ENCODE results near the gene CLOCK. TPM values are rescaled to one million over a fixed set of nuclear protein-coding genes. Genes with fewer than 3 reads are reported as not detected.

Gene CLOCK
- total RNA-seq, 1 donor from 2014 or later = 26.1 TPM

- no peak for DNase-seq (ENCODE audit: low spot score)
- peaks cover 9% of the 10 kb centered on the region for H3K36me3 Mint-ChIP-seq (ENCODE audit: low read depth)
Measured at GRCh38 chr4:55444827-55445226, 101.9 kb downstream of the CLOCK start.

GRCh38 chr4:55442541-55442940 is 104.2 kb downstream of the CLOCK start:
- H3K4me1 Mint-ChIP-seq (ENCODE audit: low read depth) = peaks cover 21% of the 10 kb centered on the region
- peaks cover 15% of the 10 kb centered on the region for H3K36me3 Mint-ChIP-seq (ENCODE audit: low read depth)
- no peak for DNase-seq (ENCODE audit: low spot score)
- H3K9me3 Mint-ChIP-seq (ENCODE audit: low read depth) = no peaks in the 10 kb centered on the region
- H3K27ac Mint-ChIP-seq (ENCODE audit: unreplicated experiment) = peak overlapping the region; percentile 24
- no peak overlapping the region for H3K4me3 Mint-ChIP-seq (ENCODE audit: unreplicated experiment)
- no peaks in the 10 kb centered on the region for H3K27me3 Mint-ChIP-seq (ENCODE audit: low read depth)
- TF ChIP-seq CTCF (IDR thresholded peaks at IDR 0.05) = no peak

More at GRCh38 chr4:55444827-55445226, 101.9 kb downstream of the CLOCK start:
- Mint-ChIP-seq H3K9me3 (ENCODE audit: low read depth) (no peaks in the 10 kb centered on the region), H3K27me3 (ENCODE audit: low read depth) (no peaks in the 10 kb centered on the region), H3K4me3 (ENCODE audit: unreplicated experiment) (no peak overlapping the region), H3K4me1 (ENCODE audit: low read depth) (peaks cover 28% of the 10 kb centered on the region), H3K27ac (ENCODE audit: unreplicated experiment) (peak overlapping the region; percentile 12)
- peak; percentile 73 for TF ChIP-seq CTCF (IDR thresholded peaks at IDR 0.05)

GRCh38 chr4:55440786-55441185 is 105.9 kb downstream of the CLOCK start:
- no peak for TF ChIP-seq CTCF (IDR thresholded peaks at IDR 0.05)
- H3K36me3 Mint-ChIP-seq (ENCODE audit: low read depth) = peaks cover 15% of the 10 kb centered on the region
- H3K9me3 Mint-ChIP-seq (ENCODE audit: low read depth) = no peaks in the 10 kb centered on the region

GRCh38 chr4:55439023-55439422 is 107.7 kb downstream of the CLOCK start:
- Mint-ChIP-seq H3K27ac (ENCODE audit: unreplicated experiment) (no peak overlapping the region), H3K9me3 (ENCODE audit: low read depth) (no peaks in the 10 kb centered on the region), H3K4me1 (ENCODE audit: low read depth) (peaks cover 18% of the 10 kb centered on the region), H3K4me3 (ENCODE audit: unreplicated experiment) (no peak overlapping the region), H3K27me3 (ENCODE audit: low read depth) (no peaks in the 10 kb centered on the region), H3K36me3 (ENCODE audit: low read depth) (peaks cover 17% of the 10 kb centered on the region)
- no peak for TF ChIP-seq CTCF (IDR thresholded peaks at IDR 0.05)
- DNase-seq (ENCODE audit: low spot score) = no peak

More at GRCh38 chr4:55440786-55441185, 105.9 kb downstream of the CLOCK start:
- Mint-ChIP-seq H3K27ac (ENCODE audit: unreplicated experiment) (peak overlapping the region; percentile 39), H3K4me1 (ENCODE audit: low read depth) (peaks cover 11% of the 10 kb centered on the region), H3K27me3 (ENCODE audit: low read depth) (no peaks in the 10 kb centered on the region), H3K4me3 (ENCODE audit: unreplicated experiment) (no peak overlapping the region)
- DNase-seq (ENCODE audit: low spot score) = no peak

- Mint-ChIP-seq H3K36me3 (ENCODE audit: low read depth) (peaks cover 17% of the 10 kb centered on the region), H3K27ac (ENCODE audit: unreplicated experiment) (peak overlapping the region; percentile 11)
Measured at GRCh38 chr4:55438314-55438713, 108.4 kb downstream of the CLOCK start.

More at GRCh38 chr4:55438314-55438713, 108.4 kb downstream of the CLOCK start:
- no peaks in the 10 kb centered on the region for H3K27me3 Mint-ChIP-seq (ENCODE audit: low read depth)
- no peak overlapping the region for H3K4me3 Mint-ChIP-seq (ENCODE audit: unreplicated experiment)
- peaks cover 18% of the 10 kb centered on the region for H3K4me1 Mint-ChIP-seq (ENCODE audit: low read depth)
- H3K9me3 Mint-ChIP-seq (ENCODE audit: low read depth) = no peaks in the 10 kb centered on the region
- no peak for DNase-seq (ENCODE audit: low spot score)
- TF ChIP-seq CTCF (IDR thresholded peaks at IDR 0.05) = no peak

All from chondrocyte (in vitro differentiated cells).